Mucosa of descending colon (tissue), 3 donors: ENCODE data around the gene ARHGAP26. TPM values are rescaled to one million over a fixed set of nuclear protein-coding genes. Genes with fewer than 3 reads are reported as not detected.
A peak's percentile ranks its signal among the peaks of the same experiment; 100 is the strongest.
"Not testable (repeated sequence)": the region's sequence is repeated elsewhere in the genome, so short reads cannot be mapped to it uniquely, and the experiment has no call there.

Experiments used
- ATAC-seq: fragments of 200-7000 bp; cut with Tn5 transposase; one replicate; pipeline ENCODE4 v1.9.1; 2020; ENCODE audit warnings: mild to moderate bottlenecking, moderate library complexity
- DNase-seq, 3 donors: peaks; one replicate each; pipeline ENCODE4 v3.0.0-alpha.2; 2020
- H3K36me3 ChIP-seq: fragments of 200-600 bp; one replicate; pipeline ENCODE4 v1.8.0; 2021; ENCODE audit warnings: low read depth, mild to moderate bottlenecking
- H3K4me1 ChIP-seq: fragments of 200-600 bp; one replicate; pipeline ENCODE4 v1.8.0; 2021; ENCODE audit warnings: low read depth, mild to moderate bottlenecking
- H3K4me3 ChIP-seq: fragments of 200-600 bp; one replicate; pipeline ENCODE4 v1.8.0; 2021; ENCODE audit warnings: mild to moderate bottlenecking
- H3K9me3 ChIP-seq: fragments of 200-600 bp; one replicate; pipeline ENCODE4 v1.8.0; 2021; ENCODE audit warnings: mild to moderate bottlenecking
- CTCF ChIP-seq: fragments of 200-600 bp; IDR thresholded peaks from one replicate; pipeline ENCODE4 v1.8.0; 2022; ENCODE audit warnings: antibody characterized with exemption, mild to moderate bottlenecking
- intact Hi-C, 2 donors: fragments of 100-400 bp; cut with DNase I in 1 of 2; cut with micrococcal nuclease in 1 of 2; formaldehyde crosslinking; loops; one replicate each; pipeline versions ENCODE4 v1.11.0 to v1.11.1; 2022; cut with DNase I, micrococcal nuclease
- total RNA-seq, 3 donors: library from RNA; stranded (reverse); fragmentation: NEBNext Ultra II Directional in 2 of 3; extraction: Animal tissue kit (Norgen Biotek cat#: 25700) in 2 of 3; gene quantifications; one replicate each; pipeline versions ENCODE4 v1.2.1 to v1.2.4, GENCODE V29; 2021 to 2023
- donor health status: DM: no; HTN: no; CAD: no; lungs with moderate emphysema.
- donor health status: DM: no; HTN: no; CAD: no.
- donor health status: DM: no; HTN: yes; CAD: no.

Gene ARHGAP26
- total RNA-seq, 3 donors from 2014 or later, result 52.9 to 96.0 (median 67.8) TPM

GRCh38 chr5:143116814-143117213 lies 346.6 kb downstream of the ARHGAP26 start:
- Histone ChIP-seq H3K4me1 (peaks cover 12% of the 10 kb centered on the region), H3K9me3 (no peaks in the 10 kb centered on the region), H3K36me3 (no peaks in the 10 kb centered on the region), H3K4me3 (no peak overlapping the region)
- DNase-seq (no peak), ATAC-seq (no peak)
- no peak for TF ChIP-seq CTCF
- intact Hi-C loops, result no loop called here

- peaks cover 12% of the 10 kb centered on the region for H3K4me1 ChIP-seq
- DNase-seq (no peak), ATAC-seq (peak; percentile 75)
- no peak overlapping the region for H3K4me3 ChIP-seq
- H3K36me3 ChIP-seq, result no peaks in the 10 kb centered on the region
- H3K9me3 ChIP-seq, result no peaks in the 10 kb centered on the region
- intact Hi-C loops, result no loop called here
- no peak for TF ChIP-seq CTCF
These were observed 347.6 kb downstream of the ARHGAP26 start for GRCh38 chr5:143117821-143118220.

- DNase-seq, result no peak
- no peak for TF ChIP-seq CTCF
- H3K36me3 ChIP-seq, result no peaks in the 10 kb centered on the region
- peaks cover 12% of the 10 kb centered on the region for H3K4me1 ChIP-seq
- no peaks in the 10 kb centered on the region for H3K9me3 ChIP-seq
- no peak overlapping the region for H3K4me3 ChIP-seq
- peak; percentile 38 for ATAC-seq
- intact Hi-C loops, result no loop called here
These were observed 348.0 kb downstream of the ARHGAP26 start for GRCh38 chr5:143118222-143118621.

GRCh38 chr5:143118818-143119217 lies 348.6 kb downstream of the ARHGAP26 start:
- H3K9me3 ChIP-seq, DNase-seq, intact Hi-C loops, H3K36me3 ChIP-seq, H3K4me3 ChIP-seq: not testable (repeated sequence)
- peak; percentile 71 for ATAC-seq
- peaks cover 12% of the 10 kb centered on the region for H3K4me1 ChIP-seq

GRCh38 chr5:143119291-143119769 lies 349.2 kb downstream of the ARHGAP26 start:
- TF ChIP-seq CTCF, result no peak
- intact Hi-C loops, result no loop called here
- Histone ChIP-seq H3K9me3 (no peaks in the 10 kb centered on the region), H3K4me1 (peaks cover 12% of the 10 kb centered on the region), H3K36me3 (no peaks in the 10 kb centered on the region), H3K4me3 (no peak overlapping the region)
- DNase-seq (no peak), ATAC-seq (peak; percentile 56)

- DNase-seq, result no peak
- no peak overlapping the region for H3K4me3 ChIP-seq
- H3K4me1 ChIP-seq, result peaks cover 12% of the 10 kb centered on the region
- H3K36me3 ChIP-seq, result no peaks in the 10 kb centered on the region
- no peak for ATAC-seq
- intact Hi-C loops, result no loop called here
- H3K9me3 ChIP-seq, result no peaks in the 10 kb centered on the region
- TF ChIP-seq CTCF, result no peak
These were observed 349.7 kb downstream of the ARHGAP26 start for GRCh38 chr5:143119881-143120341.
